ENCODE data around the gene SGCA. TPM values are rescaled to one million over a fixed set of nuclear protein-coding genes. Genes with fewer than 3 reads are reported as not detected.

The SGCA gene
- total RNA-seq, 4 donors from 2014 or later, result 72.7 to 145 (median 82.8) TPM

DNA sequence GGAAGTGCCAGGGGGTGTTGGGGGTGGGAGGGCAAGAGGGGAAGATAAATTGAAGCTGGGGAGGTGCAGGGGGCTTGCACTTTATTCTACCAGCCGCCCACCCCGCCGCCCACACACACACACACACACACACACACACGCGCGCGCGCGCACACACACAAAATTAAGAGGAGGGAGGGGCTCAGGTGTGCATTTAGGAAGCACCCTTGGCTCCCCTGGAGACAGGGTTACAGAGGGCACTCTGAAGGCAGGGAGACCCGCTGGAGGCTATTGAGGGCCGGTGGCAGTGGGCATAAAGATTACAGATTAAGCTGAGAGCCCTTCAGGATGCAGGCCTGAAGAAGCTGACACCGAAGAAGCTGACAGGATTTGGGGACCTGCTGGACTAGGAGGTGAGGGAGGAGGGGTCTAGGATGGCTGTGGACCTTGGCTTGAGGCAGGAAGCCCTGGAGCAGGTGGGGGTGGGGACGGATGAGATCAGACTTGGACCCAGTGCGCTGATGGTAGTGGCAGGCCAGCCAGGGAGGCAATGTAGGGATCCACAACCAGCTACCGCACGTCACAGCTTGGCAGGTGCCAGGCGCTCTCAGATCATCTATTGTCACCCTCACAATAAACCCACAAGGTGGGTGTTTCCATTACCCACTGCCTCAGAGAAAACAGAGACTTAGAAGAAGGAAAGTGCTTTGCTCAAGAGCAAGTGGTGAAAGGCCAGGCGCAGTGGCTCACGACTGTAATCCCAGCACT, 35.1 kb upstream of the SGCA start:
- Histone ChIP-seq H3K4me3 (peak overlapping the region; percentile 54 to 68 (median 60)), H3K4me1 (peaks cover 35 to 54% (median 51%) of the 10 kb centered on the region in 4 donors), H3K27me3 (peaks cover 0 to 18% (median 4%) of the 10 kb centered on the region in 4 donors), H3K27ac (replicated peaks in 1 of 4) (no peak overlapping the region), H3K9me3 (no peaks in the 10 kb centered on the region), H3K36me3 (peaks cover 9 to 19% (median 17%) of the 10 kb centered on the region in 4 donors)
- TF ChIP-seq, protein P1, sequence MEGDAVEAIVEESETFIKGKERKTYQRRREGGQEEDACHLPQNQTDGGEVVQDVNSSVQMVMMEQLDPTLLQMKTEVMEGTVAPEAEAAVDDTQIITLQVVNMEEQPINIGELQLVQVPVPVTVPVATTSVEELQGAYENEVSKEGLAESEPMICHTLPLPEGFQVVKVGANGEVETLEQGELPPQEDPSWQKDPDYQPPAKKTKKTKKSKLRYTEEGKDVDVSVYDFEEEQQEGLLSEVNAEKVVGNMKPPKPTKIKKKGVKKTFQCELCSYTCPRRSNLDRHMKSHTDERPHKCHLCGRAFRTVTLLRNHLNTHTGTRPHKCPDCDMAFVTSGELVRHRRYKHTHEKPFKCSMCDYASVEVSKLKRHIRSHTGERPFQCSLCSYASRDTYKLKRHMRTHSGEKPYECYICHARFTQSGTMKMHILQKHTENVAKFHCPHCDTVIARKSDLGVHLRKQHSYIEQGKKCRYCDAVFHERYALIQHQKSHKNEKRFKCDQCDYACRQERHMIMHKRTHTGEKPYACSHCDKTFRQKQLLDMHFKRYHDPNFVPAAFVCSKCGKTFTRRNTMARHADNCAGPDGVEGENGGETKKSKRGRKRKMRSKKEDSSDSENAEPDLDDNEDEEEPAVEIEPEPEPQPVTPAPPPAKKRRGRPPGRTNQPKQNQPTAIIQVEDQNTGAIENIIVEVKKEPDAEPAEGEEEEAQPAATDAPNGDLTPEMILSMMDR (IDR thresholded peaks at IDR 0.05), result no peak
- TF ChIP-seq EP300 (IDR thresholded peaks at IDR 0.05), result no peak
- no peak for TF ChIP-seq POLR2A (IDR thresholded peaks at IDR 0.05; ENCODE audit: low read depth)
- TF ChIP-seq POLR2AphosphoS5 (IDR thresholded peaks at IDR 0.05), result no peak
- intact Hi-C loops (cut with DNase I), result no loop called here
- no peak for DNase-seq (ENCODE audit: extremely low spot score)
- 48% methylated on average over 18 of the region's 19 CpGs for WGBS

DNA sequence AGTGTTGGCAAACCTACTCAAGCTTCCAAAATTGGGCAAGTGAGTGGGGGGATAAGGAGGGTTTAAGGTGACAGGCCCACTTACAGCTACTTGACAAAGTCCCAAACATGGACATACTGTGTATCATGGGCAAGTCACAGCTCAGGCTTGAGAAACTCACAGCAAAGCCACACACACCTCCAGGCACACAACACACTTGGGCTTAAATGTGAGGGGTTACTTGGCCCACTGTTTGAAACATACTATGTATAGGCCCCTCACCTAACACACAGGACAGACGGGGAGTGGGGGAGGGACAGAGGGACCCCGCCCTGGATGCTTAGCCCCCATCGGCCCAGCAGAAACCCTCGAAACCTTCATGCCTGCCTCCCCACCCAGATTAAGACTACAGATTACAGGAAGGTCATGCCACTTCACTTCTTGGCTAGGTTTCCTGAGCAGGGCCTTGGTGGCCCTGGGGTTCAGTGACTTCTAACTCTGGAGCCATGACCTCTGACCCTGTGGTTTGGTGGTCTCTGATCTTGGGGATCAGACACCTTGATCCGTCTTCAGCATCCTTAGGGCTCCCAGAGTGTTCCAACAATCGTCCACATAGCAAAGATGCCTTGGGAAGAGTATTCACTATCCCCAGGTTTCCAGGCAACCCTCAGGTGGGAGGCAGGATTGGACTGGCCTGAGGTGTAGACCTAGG, 33.6 kb upstream of the SGCA start:
- Histone ChIP-seq H3K27me3 (peaks cover 0 to 18% (median 4%) of the 10 kb centered on the region in 4 donors), H3K4me3 (no peak overlapping the region), H3K9me3 (no peaks in the 10 kb centered on the region), H3K27ac (replicated peaks in 1 of 4) (peak overlapping the region in 2 of 4 donors; percentile 61 to 77), H3K36me3 (peaks cover 24 to 34% (median 33%) of the 10 kb centered on the region in 4 donors), H3K4me1 (peaks cover 35 to 54% (median 51%) of the 10 kb centered on the region in 4 donors)
- DNase-seq (ENCODE audit: extremely low spot score), result no peak
- 96% methylated on average over 5 of the region's 6 CpGs for WGBS
- intact Hi-C loops (cut with DNase I), result no loop called here
- TF ChIP-seq POLR2A (IDR thresholded peaks at IDR 0.05; ENCODE audit: low read depth) (no peak), EP300 (IDR thresholded peaks at IDR 0.05) (no peak), POLR2AphosphoS5 (IDR thresholded peaks at IDR 0.05) (no peak)
- TF ChIP-seq, protein P1 (IDR thresholded peaks at IDR 0.05), result no peak

DNA sequence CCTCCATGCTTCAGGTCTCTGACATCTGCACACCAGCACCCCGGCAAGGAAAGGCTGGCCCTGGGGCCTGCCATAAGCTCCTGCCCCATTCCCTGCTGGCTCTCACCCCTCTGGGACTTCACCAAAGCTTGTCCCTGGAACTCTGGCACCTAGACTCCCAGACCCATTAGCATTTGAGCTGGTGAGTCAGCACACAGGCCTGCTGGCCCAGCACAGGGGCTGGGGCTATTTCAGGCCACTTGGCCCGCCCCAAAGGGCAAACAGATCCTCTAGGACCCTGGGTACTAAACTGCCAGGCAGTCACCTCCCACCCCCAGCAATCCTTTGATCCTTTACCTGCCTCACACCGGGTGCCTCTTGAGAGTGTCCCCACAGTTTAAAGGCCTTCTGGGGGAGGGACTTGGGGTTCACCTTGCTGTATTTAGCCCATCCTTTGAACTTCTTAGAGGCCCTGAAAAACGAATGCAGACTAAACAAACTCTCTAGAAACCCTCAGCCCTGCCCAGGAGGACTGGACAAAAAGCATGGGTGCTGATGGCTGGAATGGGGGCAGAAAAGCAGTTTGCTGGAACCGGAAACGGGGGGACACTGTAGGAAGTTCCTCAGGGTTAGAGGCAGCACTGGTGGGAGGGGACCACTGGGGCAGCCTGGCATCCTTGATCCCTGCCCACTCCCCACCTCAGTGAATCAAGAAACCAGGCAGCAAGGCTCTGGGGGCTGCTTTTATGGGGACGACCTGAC, 32.6 kb upstream of the SGCA start:
- peaks cover 34 to 54% (median 51%) of the 10 kb centered on the region in 4 donors for H3K4me1 ChIP-seq
- H3K36me3 ChIP-seq, result peaks cover 31 to 43% (median 42%) of the 10 kb centered on the region in 4 donors
- peak overlapping the region; percentile 36 to 77 (median 60) for H3K27ac ChIP-seq (replicated peaks in 1 of 4)
- no peak for DNase-seq (ENCODE audit: extremely low spot score)
- no peaks in the 10 kb centered on the region for H3K9me3 ChIP-seq
- peak; percentile 25 to 40 for TF ChIP-seq POLR2AphosphoS5 (IDR thresholded peaks at IDR 0.05)
- TF ChIP-seq, protein P1 (IDR thresholded peaks at IDR 0.05), result no peak
- H3K27me3 ChIP-seq, result peaks cover 0 to 18% (median 4%) of the 10 kb centered on the region in 4 donors
- H3K4me3 ChIP-seq, result no peak overlapping the region
- intact Hi-C loops (cut with DNase I), result no loop called here
- WGBS, result 40% methylated on average over 6 of the region's 7 CpGs

DNA sequence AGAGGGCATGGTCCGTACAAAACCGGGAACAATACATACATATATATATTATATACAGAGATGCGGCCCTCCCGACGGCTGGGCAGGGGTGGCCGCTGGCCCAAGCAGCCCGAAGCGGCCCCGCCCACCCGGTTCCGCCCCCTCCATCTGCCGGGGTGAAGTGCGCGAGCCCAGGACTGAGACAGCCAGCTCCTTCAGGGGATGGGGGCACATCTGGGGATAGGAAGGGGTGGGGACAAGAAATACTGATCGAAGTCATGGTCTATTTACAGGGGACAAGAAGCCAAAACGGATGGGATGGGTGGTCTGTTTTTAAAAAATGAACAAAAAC, 32.1 kb upstream of the SGCA start:
- peaks cover 37 to 49% (median 48%) of the 10 kb centered on the region in 4 donors for H3K36me3 ChIP-seq

More for the DNA sequence above, 32.1 kb upstream of the SGCA start:
- intact Hi-C loops (cut with DNase I), result no loop called here
- TF ChIP-seq EP300 (IDR thresholded peaks at IDR 0.05), result no peak
- TF ChIP-seq POLR2AphosphoS5 (IDR thresholded peaks at IDR 0.05), result no peak
- TF ChIP-seq, protein P1 (IDR thresholded peaks at IDR 0.05), result no peak
- TF ChIP-seq POLR2A (IDR thresholded peaks at IDR 0.05; ENCODE audit: low read depth), result no peak
- DNase-seq (ENCODE audit: extremely low spot score), result no peak
- no peak overlapping the region for H3K4me3 ChIP-seq
- H3K4me1 ChIP-seq, result peaks cover 31 to 49% (median 47%) of the 10 kb centered on the region in 4 donors
- H3K27me3 ChIP-seq, result peaks cover 0 to 18% (median 4%) of the 10 kb centered on the region in 4 donors
- WGBS, result 16% methylated on average over 15 of the region's 16 CpGs
- no peaks in the 10 kb centered on the region for H3K9me3 ChIP-seq
- H3K27ac ChIP-seq (replicated peaks in 1 of 4), result peak overlapping the region; percentile 36 to 77 (median 60)

Measured in esophagus muscularis mucosa (tissue), 4 donors.